Urinary bladder (tissue), 4 donors: ENCODE data around the gene PKHD1. TPM values are rescaled to one million over a fixed set of nuclear protein-coding genes. Genes with fewer than 3 reads are reported as not detected.

Experiments used
- DNase-seq: peaks from one replicate; pipeline ENCODE4 v3.0.0-alpha.2; 2015; ENCODE audit errors: extremely low spot score
- H3K27ac ChIP-seq: one replicate; pipeline ENCODE4 v1.5.1; 2013; ENCODE audit warnings: low read depth, mild to moderate bottlenecking, moderate library complexity
- H3K36me3 ChIP-seq: one replicate; pipeline ENCODE4 v1.6.1; 2013; ENCODE audit warnings: mild to moderate bottlenecking, moderate library complexity; ENCODE audit not compliant: insufficient read depth
- H3K4me1 ChIP-seq: one replicate; pipeline ENCODE4 v1.6.1; 2013; ENCODE audit warnings: mild to moderate bottlenecking, moderate library complexity; ENCODE audit not compliant: insufficient read depth
- H3K4me3 ChIP-seq: one replicate; pipeline ENCODE4 v1.5.1; 2013; ENCODE audit warnings: low read depth, low read length
- WGBS: extraction: QIAGEN DNeasy Blood & Tissue Kit; methylation state at CpG from one replicate; pipeline ENCODE4 v1.1.7; 2013; 5-methylcytosine and 5-hydroxymethylcytosine counted together
- polyA plus RNA-seq: library from polyadenylated mRNA; stranded (reverse); fragments of 200-250 nt; gene quantifications from one replicate; pipeline ENCODE4 v1.2.3, GENCODE V29; 2013
- total RNA-seq: library from RNA; depleted of rRNA; stranded (reverse); fragments of >200 nt; gene quantifications from one replicate; pipeline ENCODE4 v1.2.3, GENCODE V29; 2014
- donor health status: healthy with polysubstance abuse.
- donor health status: healthy.

The PKHD1 gene
- total and polyA plus RNA-seq, 2 donors, result 0.29 to 3.6 TPM

DNA sequence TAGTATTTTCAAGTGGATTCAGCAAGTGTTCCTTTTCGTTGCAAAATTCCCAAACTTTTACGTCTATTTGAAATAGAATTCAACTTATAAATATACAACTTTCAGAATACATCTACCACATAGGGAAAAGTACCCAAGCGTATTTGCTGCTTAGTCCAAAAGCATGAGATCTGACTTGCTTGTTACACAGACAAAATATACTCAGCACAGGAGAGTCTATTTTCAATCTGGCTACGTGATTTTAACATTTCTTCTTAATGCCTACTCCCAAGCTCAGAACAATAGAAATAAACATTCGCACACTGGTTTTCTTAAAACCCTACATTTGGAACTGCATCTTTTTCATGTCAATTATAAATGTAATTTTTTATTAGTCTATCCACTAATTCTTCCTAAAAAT lies 672 bp downstream of the PKHD1 start:
- no peak for DNase-seq
- WGBS, result 77% methylated on average over 5 of the region's 5 CpGs
- no peaks in the 10 kb centered on the region for H3K36me3 ChIP-seq
- H3K4me1 ChIP-seq, result no peaks in the 10 kb centered on the region
- H3K27ac ChIP-seq, result no peak overlapping the region
- no peak overlapping the region for H3K4me3 ChIP-seq

DNA sequence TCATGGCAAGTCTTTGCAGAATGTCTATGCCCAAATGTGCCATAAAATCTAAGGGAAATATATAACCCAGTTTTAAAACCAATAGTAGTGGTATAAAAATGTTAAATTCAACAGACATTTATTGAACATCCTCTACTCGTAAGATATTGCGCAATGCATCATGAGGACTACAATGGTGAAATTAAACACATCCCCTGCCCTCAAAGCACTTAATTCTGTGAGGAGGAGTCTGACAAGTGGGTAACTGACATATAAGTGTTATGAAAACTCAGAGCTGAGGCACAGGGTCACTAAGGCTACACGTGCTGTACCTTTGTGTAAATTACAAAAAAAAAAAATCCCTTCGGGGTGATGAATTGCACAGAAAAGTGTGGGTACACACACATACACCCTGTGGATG lies 6.2 kb downstream of the PKHD1 start:
- Histone ChIP-seq H3K4me1 (no peaks in the 10 kb centered on the region), H3K4me3 (no peak overlapping the region), H3K27ac (no peak overlapping the region), H3K36me3 (no peaks in the 10 kb centered on the region)
- DNase-seq, result no peak
- WGBS, result 83% methylated on average over 4 of the region's 4 CpGs

DNA sequence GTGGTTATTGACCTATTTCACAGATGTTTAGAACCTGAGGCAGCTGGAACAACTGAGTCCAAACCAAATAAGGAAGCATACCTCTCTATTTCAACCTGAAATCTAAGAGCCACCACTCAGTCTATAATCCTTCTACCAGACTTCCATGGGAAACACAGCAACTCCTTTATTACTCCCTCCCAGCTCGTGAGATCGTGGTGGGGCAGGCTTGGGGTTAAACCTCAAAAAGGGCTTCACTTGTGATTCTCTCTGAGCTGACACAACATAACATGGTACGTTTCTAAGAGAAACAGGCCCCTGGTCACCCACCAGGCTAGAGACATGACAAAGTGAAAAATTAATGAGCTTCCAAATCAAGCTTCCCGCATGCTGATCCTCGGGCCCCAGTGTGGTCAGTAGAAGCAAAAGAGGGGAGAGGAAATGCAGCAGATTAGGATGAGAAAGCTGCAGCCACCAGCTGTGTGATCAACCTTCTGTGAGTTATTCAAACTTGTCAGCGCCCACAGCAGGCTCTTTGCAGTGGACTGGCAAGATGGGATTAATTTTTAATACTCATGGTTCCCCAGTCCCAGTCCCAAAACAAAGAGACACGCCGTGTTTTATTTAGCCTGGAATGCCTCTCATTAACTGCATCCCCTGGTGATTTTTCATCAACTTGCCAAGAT lies 9.3 kb downstream of the PKHD1 start:
- whole genome bisulfite sequencing, result 62% methylated on average over 8 of the region's 8 CpGs
- Histone ChIP-seq H3K4me3 (no peak overlapping the region), H3K36me3 (no peaks in the 10 kb centered on the region), H3K4me1 (no peaks in the 10 kb centered on the region), H3K27ac (no peak overlapping the region)
- DNase-seq, result no peak

DNA sequence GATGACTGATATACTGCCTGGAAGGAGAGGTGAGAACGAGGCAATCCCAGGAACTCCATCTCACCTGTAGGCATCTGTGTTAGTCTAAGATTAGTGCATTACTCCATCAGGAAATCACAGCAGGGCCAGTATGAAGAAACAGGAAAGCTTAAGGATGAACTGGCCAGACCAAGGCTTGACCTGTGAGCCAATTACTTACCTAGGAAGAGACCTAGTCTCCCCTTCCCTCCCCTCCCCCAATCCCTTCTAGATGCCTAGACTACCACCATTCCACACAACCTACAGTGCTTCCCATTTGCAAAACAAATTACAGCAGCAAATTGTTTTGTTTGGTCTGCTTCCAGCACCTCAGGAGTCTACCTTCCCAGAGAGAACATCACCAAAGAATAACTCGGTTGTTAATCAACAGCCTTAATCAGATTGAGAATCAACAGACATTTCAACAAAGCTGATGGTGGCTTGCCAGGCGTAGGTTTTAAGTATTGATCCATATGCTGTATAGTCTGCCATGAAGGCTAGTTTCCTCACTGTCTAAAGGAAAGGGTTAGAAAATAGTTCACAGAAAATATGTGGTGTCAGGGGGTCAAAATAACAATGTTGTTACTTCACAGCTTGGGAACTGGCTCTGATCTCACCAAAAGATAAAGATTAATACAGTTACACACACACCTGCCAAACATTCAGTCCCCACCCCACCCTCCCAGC lies 10.1 kb downstream of the PKHD1 start:
- Histone ChIP-seq H3K4me3 (no peak overlapping the region), H3K27ac (no peak overlapping the region), H3K4me1 (no peaks in the 10 kb centered on the region), H3K36me3 (no peaks in the 10 kb centered on the region)
- WGBS, result 67% methylated on average over 3 of the region's 3 CpGs
- no peak for DNase-seq

DNA sequence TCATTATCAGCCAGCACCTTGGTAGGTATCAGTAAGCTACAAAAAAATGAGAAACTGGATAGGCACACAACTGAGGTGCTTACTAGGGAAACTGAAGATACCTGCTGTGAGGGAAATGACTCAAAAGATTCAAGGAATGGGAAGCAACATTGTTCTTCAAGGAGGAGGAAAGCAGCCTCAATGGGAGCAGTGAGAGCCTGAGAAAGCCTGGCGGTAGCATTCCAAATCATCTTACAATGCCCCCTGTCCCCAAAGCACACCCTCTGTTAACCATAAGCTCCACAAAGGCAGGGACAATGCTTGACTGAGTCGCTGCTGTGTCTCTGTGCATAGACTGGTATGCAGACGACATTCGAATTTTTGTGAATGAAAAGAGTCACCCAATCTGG lies 10.6 kb downstream of the PKHD1 start:
- DNase-seq, result no peak
- no peaks in the 10 kb centered on the region for H3K4me1 ChIP-seq
- H3K36me3 ChIP-seq, result no peaks in the 10 kb centered on the region
- WGBS, result 66% methylated on average over 4 of the region's 4 CpGs
- H3K4me3 ChIP-seq, result no peak overlapping the region
- no peak overlapping the region for H3K27ac ChIP-seq

DNA sequence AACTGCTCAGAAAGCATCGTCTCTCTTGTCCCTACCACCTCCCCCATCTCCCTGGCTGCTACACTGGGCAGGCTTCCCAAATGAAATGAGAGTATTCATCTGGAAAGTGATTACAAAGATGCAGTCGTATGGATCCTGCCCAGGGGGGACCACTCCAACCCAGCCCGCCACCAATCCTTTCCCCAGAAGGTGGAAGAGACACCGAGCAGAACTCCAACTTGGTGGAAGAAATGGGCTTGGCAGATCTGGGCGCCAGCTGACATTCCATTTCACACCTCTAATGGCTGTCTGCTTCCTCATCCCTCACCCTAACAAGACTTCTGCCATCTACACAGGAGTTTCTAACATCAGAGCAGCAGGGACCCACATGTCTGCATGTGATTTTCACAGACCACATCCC lies 12.7 kb downstream of the PKHD1 start:
- no peaks in the 10 kb centered on the region for H3K4me1 ChIP-seq
- no peak for DNase-seq
- no peak overlapping the region for H3K27ac ChIP-seq
- H3K36me3 ChIP-seq, result no peaks in the 10 kb centered on the region
- H3K4me3 ChIP-seq, result no peak overlapping the region
- WGBS, result 65% methylated on average over 5 of the region's 5 CpGs

DNA sequence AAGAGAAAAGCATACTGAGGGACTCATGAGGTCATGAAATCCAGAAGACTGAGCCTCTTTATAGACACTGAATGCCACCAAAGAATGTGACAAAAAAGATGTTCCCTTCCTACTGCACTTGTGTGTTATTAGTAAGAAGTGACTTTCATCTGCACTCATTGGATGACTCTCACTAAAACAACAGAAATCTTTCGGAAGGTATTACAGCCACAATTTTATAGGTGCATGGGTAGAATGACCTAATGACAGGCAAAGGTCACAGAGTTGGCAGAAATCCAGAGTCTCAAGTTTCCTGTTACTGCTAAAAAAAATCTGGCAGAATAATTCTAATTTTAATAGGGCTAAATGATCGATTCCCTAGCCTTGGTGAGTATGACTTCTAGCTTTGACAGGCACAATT lies 13.3 kb downstream of the PKHD1 start:
- Histone ChIP-seq H3K4me1 (no peaks in the 10 kb centered on the region), H3K27ac (no peak overlapping the region), H3K36me3 (no peaks in the 10 kb centered on the region), H3K4me3 (no peak overlapping the region)
- DNase-seq, result no peak
- WGBS, result 61% methylated on average over 2 of the region's 2 CpGs

DNA sequence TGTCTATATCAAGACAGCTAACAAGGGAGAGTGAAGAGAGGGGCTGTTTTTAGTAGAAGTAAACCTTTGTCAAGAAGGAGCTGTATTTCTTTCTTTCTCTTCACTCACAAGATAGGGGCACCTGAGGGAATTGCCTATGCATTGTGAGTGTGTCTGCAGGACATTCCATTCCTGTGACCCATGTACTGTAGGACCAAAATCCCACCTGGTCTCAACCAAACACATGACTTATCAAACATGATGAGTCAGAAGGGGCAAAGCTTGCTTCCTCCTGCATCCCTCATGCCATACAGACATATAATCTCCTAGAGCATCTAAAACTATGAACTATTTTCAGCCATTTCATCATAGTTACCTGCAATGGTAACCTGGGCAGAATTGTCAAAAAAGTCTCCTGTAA lies 21.8 kb downstream of the PKHD1 start:
- H3K4me3 ChIP-seq, result no peak overlapping the region
- H3K36me3 ChIP-seq, result no peaks in the 10 kb centered on the region
- H3K27ac ChIP-seq, result no peak overlapping the region
- DNase-seq, result no peak
- no peaks in the 10 kb centered on the region for H3K4me1 ChIP-seq

DNA sequence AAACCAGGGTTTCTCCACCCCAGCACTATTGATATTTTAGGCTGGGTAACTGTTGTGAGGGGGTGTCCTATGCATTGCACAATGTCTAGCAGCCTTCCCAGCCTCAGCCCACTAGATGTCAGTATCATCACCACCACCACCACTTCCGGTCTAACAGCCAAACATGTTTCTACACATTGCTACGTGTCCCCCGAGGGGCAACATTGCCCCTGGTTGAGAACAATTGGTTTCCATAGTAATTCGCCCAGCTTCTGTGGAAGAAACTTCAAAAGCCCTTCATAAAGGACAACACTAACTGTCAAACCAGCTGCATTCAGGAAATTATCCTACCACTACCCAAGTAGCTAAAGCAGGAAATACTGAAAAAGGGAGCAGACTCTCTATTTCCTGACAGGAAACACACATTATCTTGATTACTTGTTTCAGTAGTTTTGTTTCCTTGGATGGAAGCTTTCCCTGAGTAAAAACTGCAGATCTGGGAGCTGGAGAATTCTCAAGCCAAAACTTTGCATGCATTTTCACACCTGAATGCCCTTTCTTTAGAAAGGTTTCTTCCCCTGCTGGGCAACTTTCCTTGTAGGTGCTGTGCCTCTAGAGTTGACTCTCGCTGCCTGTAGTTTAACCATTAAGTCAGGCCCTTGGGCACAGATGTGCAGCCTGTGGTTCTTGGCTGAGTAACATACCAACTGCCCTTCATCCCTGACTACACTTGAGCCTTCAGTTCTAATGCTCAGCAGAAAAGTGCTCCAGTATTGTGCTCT lies 23.6 kb downstream of the PKHD1 start:
- peak; percentile 18 for DNase-seq
- H3K4me3 ChIP-seq, result no peak overlapping the region
- no peaks in the 10 kb centered on the region for H3K4me1 ChIP-seq
- H3K36me3 ChIP-seq, result no peaks in the 10 kb centered on the region
- H3K27ac ChIP-seq, result no peak overlapping the region
- 23% methylated on average over 5 of the region's 5 CpGs for WGBS

DNA sequence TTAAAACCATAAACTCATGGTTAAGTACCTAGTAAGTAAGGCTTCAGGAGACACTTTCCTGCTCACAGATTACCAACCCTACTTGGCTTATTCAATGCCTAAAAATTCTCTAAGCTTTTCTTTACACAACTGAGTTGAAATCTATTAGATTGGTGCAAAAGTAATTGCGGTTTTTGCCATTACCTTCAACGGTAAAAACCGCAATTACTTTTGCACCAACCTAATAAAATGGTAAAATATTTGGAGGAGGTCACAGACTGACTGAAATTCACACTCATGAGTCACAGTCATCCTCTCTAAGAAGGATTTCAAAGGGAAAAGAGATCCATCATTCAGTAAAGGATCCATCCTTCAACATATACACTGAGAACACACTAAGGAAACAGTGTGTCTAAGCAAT lies 25.9 kb downstream of the PKHD1 start:
- H3K4me1 ChIP-seq, result no peaks in the 10 kb centered on the region
- no peak for DNase-seq
- H3K36me3 ChIP-seq, result no peaks in the 10 kb centered on the region
- no peak overlapping the region for H3K27ac ChIP-seq
- no peak overlapping the region for H3K4me3 ChIP-seq
- 91% methylated on average over 3 of the region's 3 CpGs for WGBS

DNA sequence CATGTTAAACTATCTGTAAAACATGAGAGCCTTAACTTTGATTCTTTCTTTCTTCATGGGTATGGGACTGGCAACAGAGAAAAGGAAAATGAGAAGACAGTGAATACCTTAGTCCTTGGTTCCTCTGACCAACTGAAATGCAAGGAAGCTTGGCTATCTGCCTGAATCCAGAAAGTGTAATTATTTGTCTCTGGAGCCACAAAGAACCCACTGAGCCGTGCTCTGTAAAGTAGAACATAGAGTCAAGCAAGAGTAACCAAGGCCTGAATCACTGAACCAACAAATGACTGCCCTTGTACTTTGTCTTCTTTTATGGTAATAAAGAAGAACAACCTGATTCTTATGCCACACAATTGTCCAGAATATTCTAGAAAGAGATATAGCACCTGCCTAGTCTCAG lies 27.6 kb downstream of the PKHD1 start:
- 68% methylated on average over 1 of the region's 1 CpG for WGBS
- Histone ChIP-seq H3K4me3 (no peak overlapping the region), H3K27ac (no peak overlapping the region), H3K36me3 (no peaks in the 10 kb centered on the region), H3K4me1 (no peaks in the 10 kb centered on the region)
- DNase-seq, result no peak

DNA sequence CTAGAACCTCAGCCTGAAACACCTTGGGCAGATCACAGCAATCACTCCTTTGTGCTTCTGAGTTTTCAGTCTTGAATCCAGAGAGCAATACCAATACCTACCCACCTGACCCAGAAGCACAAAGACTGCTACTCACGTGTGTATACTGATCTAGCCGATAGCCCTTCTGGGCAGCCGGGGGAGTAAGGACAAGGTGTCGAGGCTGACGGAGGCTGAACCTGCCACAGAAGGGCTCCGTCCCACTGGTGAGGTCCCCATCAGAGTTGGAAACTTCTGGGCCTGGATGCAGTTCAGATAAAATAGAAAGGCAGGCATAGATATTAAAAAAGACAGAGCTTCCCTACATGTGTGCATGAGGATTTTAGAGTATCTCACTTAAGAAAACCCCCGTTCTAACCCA lies 32.0 kb downstream of the PKHD1 start:
- no peak overlapping the region for H3K27ac ChIP-seq
- no peaks in the 10 kb centered on the region for H3K36me3 ChIP-seq
- no peaks in the 10 kb centered on the region for H3K4me1 ChIP-seq
- no peak overlapping the region for H3K4me3 ChIP-seq
- no peak for DNase-seq
- WGBS, result 88% methylated on average over 7 of the region's 7 CpGs

DNA sequence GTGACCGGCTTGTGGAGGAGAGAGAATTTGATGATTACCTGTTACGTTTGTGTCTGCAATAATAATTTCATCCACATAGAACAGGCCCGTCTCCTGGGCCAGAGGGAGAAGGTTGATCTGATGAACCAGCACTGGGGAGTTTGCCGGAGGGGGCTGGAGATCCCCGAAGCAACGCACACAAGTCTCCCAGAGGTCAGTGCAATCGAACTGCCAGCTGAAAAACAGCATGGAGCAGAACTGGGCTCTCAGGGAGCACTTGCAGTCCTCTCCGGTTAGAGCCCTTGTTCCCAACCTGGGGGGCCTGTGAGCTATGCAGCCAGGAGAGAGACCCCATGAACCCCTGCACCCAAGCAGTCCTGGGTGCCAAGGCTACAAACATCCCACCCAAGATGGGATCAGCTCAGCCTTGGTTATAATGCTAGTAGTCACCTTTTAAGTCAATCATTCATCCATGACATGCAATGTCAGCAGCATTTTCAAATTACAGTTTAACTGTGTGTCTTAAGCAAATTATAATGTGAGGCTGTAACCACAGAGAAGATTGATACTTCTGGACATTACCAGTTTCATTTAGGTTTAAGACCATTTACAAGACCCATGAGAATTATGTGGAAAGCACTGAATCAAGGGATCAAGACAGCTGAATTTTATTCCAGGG lies 34.2 kb downstream of the PKHD1 start:
- 82% methylated on average over 8 of the region's 8 CpGs for WGBS
- no peak overlapping the region for H3K27ac ChIP-seq
- H3K4me1 ChIP-seq, result no peaks in the 10 kb centered on the region
- H3K4me3 ChIP-seq, result no peak overlapping the region
- no peak for DNase-seq
- H3K36me3 ChIP-seq, result no peaks in the 10 kb centered on the region

DNA sequence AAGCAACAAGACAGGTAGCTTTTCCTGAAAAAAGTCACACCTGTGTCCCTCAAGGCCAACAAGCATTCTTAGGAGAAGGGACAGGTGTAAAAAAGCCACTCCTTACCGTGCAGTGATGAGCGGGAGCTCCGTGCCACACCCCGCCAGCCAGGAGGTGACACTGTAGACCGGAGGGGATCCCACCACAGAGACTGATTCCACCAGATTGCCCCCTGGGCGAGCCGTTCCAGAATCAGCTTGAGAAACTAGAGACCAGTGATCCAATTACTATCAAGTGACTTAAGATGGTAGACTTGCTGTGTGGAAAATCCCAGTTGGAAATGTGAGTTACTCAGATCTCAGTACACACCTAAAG lies 37.4 kb downstream of the PKHD1 start:
- WGBS, result 59% methylated on average over 7 of the region's 7 CpGs
- Histone ChIP-seq H3K27ac (no peak overlapping the region), H3K4me1 (no peaks in the 10 kb centered on the region), H3K36me3 (no peaks in the 10 kb centered on the region), H3K4me3 (no peak overlapping the region)
- no peak for DNase-seq
